WTC11 (cell line): ENCODE measurements around the gene AURKA. TPM values are rescaled to one million over a fixed set of nuclear protein-coding genes. Genes with fewer than 3 reads are reported as not detected.

ENCODE experiments used
- ATAC-seq: fragments of 200-7000 bp; cut with Tn5 transposase; 2 replicates; pipeline ENCODE4 v1.10.0; 2021; ENCODE audit warnings: mild to moderate bottlenecking, moderate library complexity
- CTCF ChIA-PET: fragments of 300-600 bp; sonication (Branson Sonifier 250); formaldehyde crosslinking; loops from one replicate; lab custom pipeline; 2021; ENCODE audit warnings: antibody characterized with exemption; lab: Charles Lee
- POLR2A ChIA-PET: fragments of 350-600 bp; sonication (Branson Sonifier 250); formaldehyde crosslinking; loops from one replicate; lab custom pipeline; 2021; ENCODE audit warnings: antibody characterized with exemption; lab: Charles Lee
- DNase-seq: peaks from one replicate; pipeline ENCODE4 v3.0.0; 2021; ENCODE audit warnings: low spot score
- H3K27ac Mint-ChIP-seq: 2 replicates; pipeline ENCODE4 v1.8.0; 2021; ENCODE audit warnings: mixed read lengths
- H3K27me3 Mint-ChIP-seq: 2 replicates; pipeline ENCODE4 v1.8.0; 2021; ENCODE audit warnings: low read depth, mild to moderate bottlenecking, moderate library complexity, mixed read lengths
- H3K36me3 Mint-ChIP-seq: 2 replicates; pipeline ENCODE4 v1.8.0; 2021; ENCODE audit warnings: mixed read lengths
- H3K4me1 Mint-ChIP-seq: 2 replicates; pipeline ENCODE4 v1.8.0; 2022; ENCODE audit warnings: mixed read lengths
- H3K4me3 Mint-ChIP-seq: 2 replicates; pipeline ENCODE4 v1.8.0; 2021; ENCODE audit warnings: mild to moderate bottlenecking, moderate library complexity, mixed read lengths
- H3K9me3 Mint-ChIP-seq: 2 replicates; pipeline ENCODE4 v1.8.0; 2021; ENCODE audit warnings: mixed read lengths
- AR ChIP-seq: fragments of 250-450 bp; sonication (Bioruptor Pico); IDR thresholded peaks from 2 replicates; pipeline ENCODE4 v1.9.0; 2021; ENCODE audit warnings: mild to moderate bottlenecking
- ATF1 ChIP-seq: sonication (generic); formaldehyde crosslinking; IDR thresholded peaks from 2 replicates; pipeline ENCODE4 v1.8.1; 2023; ENCODE audit warnings: mild to moderate bottlenecking, moderate library complexity, missing genetic modification reagents
- ATF2 ChIP-seq: sonication (generic); formaldehyde crosslinking; IDR thresholded peaks from 2 replicates; pipeline ENCODE4 v1.8.1; 2022; ENCODE audit warnings: low read depth, missing genetic modification reagents, borderline replicate concordance
- ELF4 ChIP-seq: sonication (generic); formaldehyde crosslinking; IDR thresholded peaks from 2 replicates; pipeline ENCODE4 v1.8.1; 2022; ENCODE audit warnings: low read depth, mild to moderate bottlenecking, moderate library complexity, missing genetic modification reagents
- ESRRA ChIP-seq: sonication (generic); formaldehyde crosslinking; IDR thresholded peaks from 2 replicates; pipeline ENCODE4 v1.8.1; 2022; ENCODE audit warnings: mild to moderate bottlenecking, missing genetic modification reagents, borderline replicate concordance
- FOXK1 ChIP-seq: sonication (generic); formaldehyde crosslinking; IDR thresholded peaks from 2 replicates; pipeline ENCODE4 v1.8.0; 2022; ENCODE audit warnings: mild to moderate bottlenecking, moderate library complexity, missing genetic modification reagents
- MAX ChIP-seq: sonication (generic); formaldehyde crosslinking; IDR thresholded peaks from 2 replicates; pipeline ENCODE4 v1.8.0; 2022; ENCODE audit warnings: mild to moderate bottlenecking, missing genetic modification reagents
- NFATC4 ChIP-seq: fragments of 250-450 bp; sonication (Bioruptor Pico); IDR thresholded peaks from 2 replicates; pipeline ENCODE4 v1.9.0; 2021; ENCODE audit warnings: mild to moderate bottlenecking
- NFE2L1 ChIP-seq: sonication (generic); formaldehyde crosslinking; IDR thresholded peaks from 2 replicates; pipeline ENCODE4 v1.8.1; 2023; ENCODE audit warnings: missing genetic modification reagents
- NR1H2 ChIP-seq: sonication (generic); formaldehyde crosslinking; IDR thresholded peaks from 2 replicates; pipeline ENCODE4 v1.9.0; 2021; ENCODE audit warnings: mild to moderate bottlenecking, moderate library complexity, missing genetic modification reagents
- NR2C2 ChIP-seq: sonication (generic); formaldehyde crosslinking; IDR thresholded peaks from 2 replicates; pipeline ENCODE4 v1.8.0; 2022; ENCODE audit warnings: mild to moderate bottlenecking, missing genetic modification reagents
- PRRX2 ChIP-seq: fragments of 250-450 bp; sonication (Bioruptor Pico); IDR thresholded peaks from 2 replicates; pipeline ENCODE4 v1.8.0; 2021; ENCODE audit warnings: mild to moderate bottlenecking
- RELA ChIP-seq: sonication (generic); formaldehyde crosslinking; IDR thresholded peaks from 2 replicates; pipeline ENCODE4 v1.8.1; 2022; ENCODE audit warnings: missing genetic modification reagents, mild to moderate bottlenecking, borderline replicate concordance
- RORB ChIP-seq: fragments of 250-450 bp; sonication (Bioruptor Pico); IDR thresholded peaks from 2 replicates; pipeline ENCODE4 v1.9.0; 2021; ENCODE audit warnings: mild to moderate bottlenecking
- SMAD3 ChIP-seq: sonication (generic); formaldehyde crosslinking; IDR thresholded peaks from 2 replicates; pipeline ENCODE4 v1.8.0; 2022; ENCODE audit warnings: missing genetic modification reagents, mild to moderate bottlenecking, borderline replicate concordance
- SOX15 ChIP-seq: fragments of 250-450 bp; sonication (Bioruptor Pico); IDR thresholded peaks from 2 replicates; pipeline ENCODE4 v1.9.0; 2021; ENCODE audit warnings: mild to moderate bottlenecking
- SP1 ChIP-seq: sonication (generic); formaldehyde crosslinking; conservative IDR thresholded peaks from 2 replicates; pipeline ENCODE4 v1.8.1; 2022; ENCODE audit warnings: missing genetic modification reagents
- STAT6 ChIP-seq: sonication (generic); formaldehyde crosslinking; conservative IDR thresholded peaks from 2 replicates; pipeline ENCODE4 v1.8.1; 2023; ENCODE audit warnings: mild to moderate bottlenecking, low read depth, missing genetic modification reagents, moderate library complexity
- TEAD4 ChIP-seq: sonication (generic); formaldehyde crosslinking; IDR thresholded peaks from 2 replicates; pipeline ENCODE4 v1.8.0; 2022; ENCODE audit warnings: mild to moderate bottlenecking, missing genetic modification reagents
- TP53 ChIP-seq: sonication (generic); formaldehyde crosslinking; IDR thresholded peaks from 2 replicates; pipeline ENCODE4 v1.8.1; 2023; ENCODE audit warnings: mild to moderate bottlenecking, missing genetic modification reagents
- ZBTB43 ChIP-seq: sonication (generic); formaldehyde crosslinking; IDR thresholded peaks from 2 replicates; pipeline ENCODE4 v1.8.1; 2023; ENCODE audit warnings: mild to moderate bottlenecking, missing genetic modification reagents
- ZNF121 ChIP-seq: sonication (generic); formaldehyde crosslinking; IDR thresholded peaks from 2 replicates; pipeline ENCODE4 v1.8.0; 2023; ENCODE audit warnings: missing genetic modification reagents
- ZNF396 ChIP-seq: fragments of 250-450 bp; sonication (Bioruptor Pico); IDR thresholded peaks from 2 replicates; pipeline ENCODE4 v1.8.0; 2021; ENCODE audit warnings: mild to moderate bottlenecking, moderate library complexity, borderline replicate concordance
- ZNF423 ChIP-seq: fragments of 250-450 bp; sonication (Bioruptor Pico); IDR thresholded peaks from 2 replicates; pipeline ENCODE4 v2.1.2; 2022; ENCODE audit warnings: mild to moderate bottlenecking, moderate library complexity
- ZNF512 ChIP-seq: sonication (generic); formaldehyde crosslinking; IDR thresholded peaks from 2 replicates; pipeline ENCODE4 v1.8.1; 2022; ENCODE audit warnings: missing genetic modification reagents, borderline replicate concordance
- ZNF671 ChIP-seq: fragments of 250-450 bp; sonication (Bioruptor Pico); IDR thresholded peaks from 2 replicates; pipeline ENCODE4 v1.8.0; 2021; ENCODE audit warnings: mild to moderate bottlenecking
- total RNA-seq: library from RNA; stranded (reverse); gene quantifications from 3 replicates; pipeline ENCODE4 v1.2.3, GENCODE V29; 2021

The AURKA gene
- total RNA-seq, 1 experiment from 2014 or later, result 103 TPM

- no peak for TF ChIP-seq NR1H2 (CRISPR knock-in tag)
- TF ChIP-seq ATF2 (CRISPR knock-in tag), result no peak
- no peak for TF ChIP-seq ZBTB43 (CRISPR knock-in tag)
- no peak for TF ChIP-seq FOXK1 (CRISPR knock-in tag)
- no peak for TF ChIP-seq NFE2L1
- TF ChIP-seq STAT6 (CRISPR knock-in tag), result no peak
- TF ChIP-seq MAX (CRISPR knock-in tag), result no peak
- no peak for TF ChIP-seq SMAD3 (CRISPR knock-in tag)
- TF ChIP-seq SP1 (CRISPR knock-in tag), result no peak
- TF ChIP-seq ZNF121 (CRISPR knock-in tag), result no peak
- TF ChIP-seq PRRX2 (CRISPR knock-in tag), result no peak
- no peak for TF ChIP-seq ZNF423 (CRISPR knock-in tag)
Measured at GRCh38 chr20:56428881-56429280, 36.9 kb upstream of the AURKA start (continued).

- Mint-ChIP-seq H3K4me1 (no peaks in the 10 kb centered on the region), H3K27me3 (peaks cover 45% of the 10 kb centered on the region), H3K4me3 (no peak overlapping the region), H3K36me3 (no peaks in the 10 kb centered on the region), H3K27ac (no peak overlapping the region), H3K9me3 (no peaks in the 10 kb centered on the region)
- TF ChIP-seq ATF1 (CRISPR knock-in tag) (no peak), ZNF396 (no peak), RELA (CRISPR knock-in tag) (no peak), TEAD4 (CRISPR knock-in tag) (no peak), TP53 (CRISPR knock-in tag) (no peak)
- ChIA-PET CTCF (no interaction called here), POLR2A (interaction anchor here (0.7 kb wide), 1 partner anchor 554 kb away, joined by 4 read pairs; no protein-coding TSS in a partner anchor)
- no peak for DNase-seq
- no peak for ATAC-seq
Measured at GRCh38 chr20:56428410-56428809, 36.4 kb upstream of the AURKA start.

- ATAC-seq (no peak), DNase-seq (no peak)
- no peak overlapping the region for H3K4me3 Mint-ChIP-seq
- H3K27ac Mint-ChIP-seq, result no peak overlapping the region
- TF ChIP-seq AR (CRISPR knock-in tag) (no peak), NR2C2 (CRISPR knock-in tag) (no peak), ELF4 (CRISPR knock-in tag) (no peak), TP53 (CRISPR knock-in tag) (no peak), ZNF423 (CRISPR knock-in tag) (no peak), ZNF512 (CRISPR knock-in tag) (no peak), ZNF396 (no peak), ZNF671 (CRISPR knock-in tag) (no peak), RORB (CRISPR knock-in tag) (no peak), NFATC4 (CRISPR knock-in tag) (no peak), SOX15 (CRISPR knock-in tag) (no peak), ESRRA (no peak)
- POLR2A ChIA-PET, result no interaction called here
- H3K4me1 Mint-ChIP-seq, result peaks cover 1% of the 10 kb centered on the region
- no peaks in the 10 kb centered on the region for H3K36me3 Mint-ChIP-seq
- CTCF ChIA-PET, result no interaction called here
- H3K27me3 Mint-ChIP-seq, result peaks cover 44% of the 10 kb centered on the region
- H3K9me3 Mint-ChIP-seq, result no peaks in the 10 kb centered on the region
Measured at GRCh38 chr20:56427797-56428196, 35.8 kb upstream of the AURKA start.
